Femur (tissue), 1 donor: Measurements from ENCODE around the gene CATSPERB.
"Not testable (repeated sequence)": the region's sequence is repeated elsewhere in the genome, so short reads cannot be mapped to it uniquely, and the experiment has no call there.

Experiments used
- DNase-seq: peaks from one replicate; pipeline ENCODE4 v3.0.0-alpha.2; 2017

The CATSPERB gene

DNA sequence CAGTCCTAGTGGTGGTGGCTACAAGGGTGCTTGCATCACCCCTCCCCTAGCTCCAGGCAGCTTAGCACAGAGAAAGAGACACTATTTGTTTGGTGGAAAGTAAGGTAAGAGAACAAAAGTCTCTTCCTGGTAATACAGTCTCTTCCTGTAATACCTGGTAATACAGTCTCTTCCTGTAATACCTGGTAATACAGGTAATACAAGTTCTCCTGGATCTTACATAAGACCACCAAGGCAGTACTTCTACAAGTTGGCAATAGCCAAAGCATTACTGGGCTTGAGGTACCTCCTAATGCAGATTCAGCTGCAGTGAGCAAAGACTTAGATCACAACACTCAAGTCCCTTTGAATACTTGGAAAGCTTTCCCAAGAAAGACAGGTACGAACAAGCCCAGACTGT lies 77.0 kb downstream of the CATSPERB start:
- no peak for DNase-seq

DNA sequence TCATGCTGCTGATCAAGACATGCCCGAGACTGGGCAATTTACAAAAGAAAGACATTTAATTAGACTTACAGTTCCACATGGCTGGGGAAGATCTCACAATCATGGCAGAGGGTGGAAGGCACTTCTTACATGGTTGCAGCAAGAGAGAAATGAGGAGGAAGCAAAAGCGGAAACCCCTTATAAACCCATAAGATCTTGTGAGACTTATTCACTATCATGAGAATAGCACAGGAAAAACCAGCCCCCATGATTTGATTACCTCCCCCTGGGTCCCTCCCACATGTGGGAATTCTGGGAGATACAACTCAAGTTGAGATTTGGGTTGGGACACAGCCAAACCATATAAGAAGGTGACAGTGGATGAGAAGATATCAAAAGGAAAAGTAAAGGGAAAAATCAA lies 78.4 kb downstream of the CATSPERB start:
- DNase-seq = no peak

DNA sequence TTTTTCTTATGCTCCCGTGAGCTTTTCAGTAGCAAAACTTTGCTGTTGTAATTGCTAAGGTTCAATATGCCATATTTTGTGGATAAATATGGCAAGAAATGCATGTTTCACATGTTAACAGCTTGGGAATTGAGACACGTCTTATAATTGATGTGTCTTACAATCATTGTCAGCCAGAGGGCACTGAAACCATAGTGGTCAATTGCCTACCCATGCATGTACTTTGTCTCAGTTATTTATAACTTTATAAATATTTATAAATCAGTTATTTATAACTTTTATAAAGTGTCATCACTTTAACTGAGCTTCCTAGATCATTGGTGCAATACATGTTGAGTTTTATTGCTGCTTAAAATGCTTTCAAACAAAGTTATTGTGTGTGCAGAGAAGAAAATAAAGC lies 82.0 kb downstream of the CATSPERB start:
- DNase-seq = no peak

DNA sequence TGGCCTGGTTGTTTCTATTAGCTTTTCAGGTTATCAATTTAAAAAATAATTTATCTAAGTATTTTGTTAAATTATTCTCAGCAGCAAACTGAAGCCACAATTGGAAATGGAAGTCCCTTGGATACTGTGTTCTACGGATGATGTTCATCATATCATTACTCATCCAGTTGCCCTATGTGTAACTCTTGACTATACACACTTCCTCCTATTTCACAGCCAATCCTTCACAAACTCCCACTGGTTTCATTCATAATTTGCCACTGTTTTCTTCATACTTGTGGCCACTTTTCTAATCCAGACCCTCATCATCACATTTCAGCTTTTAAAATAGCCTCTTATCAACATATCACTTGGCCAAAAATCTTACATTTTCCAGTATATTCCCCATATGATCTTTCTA lies 84.0 kb downstream of the CATSPERB start:
- DNase-seq = no peak

DNA sequence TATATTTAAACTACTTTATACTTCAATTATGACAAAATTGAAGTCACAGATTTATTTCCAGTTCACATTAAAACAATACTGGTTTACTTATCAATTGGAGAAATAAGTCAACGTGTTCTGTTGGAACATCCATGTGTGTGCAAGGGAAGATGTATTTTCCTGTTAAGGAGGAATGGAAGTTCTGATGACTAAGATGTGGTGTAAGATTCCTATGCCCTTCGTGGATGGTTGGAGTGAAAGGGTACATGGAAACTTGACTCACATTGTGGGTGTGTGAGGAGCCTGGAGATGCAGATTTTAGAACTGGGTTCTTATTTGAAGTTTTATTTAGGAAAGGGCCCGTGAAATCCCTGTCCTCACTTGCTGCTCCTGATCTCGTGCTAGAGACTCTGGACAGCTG lies 95.3 kb downstream of the CATSPERB start:
- no peak for DNase-seq

DNA sequence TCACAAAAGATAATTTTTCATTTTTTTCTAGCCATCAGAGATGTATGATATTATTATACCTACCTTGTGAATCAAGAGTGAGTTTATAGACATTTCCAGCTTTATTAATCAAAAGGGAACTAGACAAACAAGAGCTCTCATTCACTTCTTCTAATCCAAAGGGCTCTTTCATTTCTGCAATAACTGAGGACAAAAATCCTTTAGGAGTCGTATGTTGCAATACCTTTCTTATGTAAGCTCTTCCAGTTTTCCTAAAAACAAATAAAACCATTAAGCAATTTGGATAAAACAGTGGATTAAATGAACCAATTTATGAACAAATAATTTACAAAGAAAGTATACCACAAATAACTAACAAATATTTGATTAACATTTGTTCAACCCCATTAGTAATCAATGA lies 107.1 kb downstream of the CATSPERB start:
- no peak for DNase-seq

DNA sequence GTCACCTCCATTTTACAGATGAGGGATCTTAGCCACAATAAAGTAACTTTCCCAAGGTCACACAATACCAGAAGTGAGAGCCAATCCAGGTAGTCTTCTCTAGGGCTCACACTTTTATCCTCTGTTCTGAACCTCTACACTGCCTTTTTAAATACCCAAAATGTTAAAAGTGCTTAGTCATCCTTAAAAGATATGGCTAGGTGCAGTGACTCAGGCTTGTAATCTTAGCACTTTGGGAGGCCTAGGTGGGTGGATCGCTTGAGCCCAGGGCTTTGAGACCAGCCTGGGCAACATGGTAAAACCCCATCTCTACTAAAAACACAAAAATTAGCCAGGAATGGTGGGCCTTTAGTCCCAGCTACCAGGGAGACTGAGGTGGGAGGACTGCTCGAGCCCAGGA lies 117.7 kb downstream of the CATSPERB start:
- DNase-seq = no peak

DNA sequence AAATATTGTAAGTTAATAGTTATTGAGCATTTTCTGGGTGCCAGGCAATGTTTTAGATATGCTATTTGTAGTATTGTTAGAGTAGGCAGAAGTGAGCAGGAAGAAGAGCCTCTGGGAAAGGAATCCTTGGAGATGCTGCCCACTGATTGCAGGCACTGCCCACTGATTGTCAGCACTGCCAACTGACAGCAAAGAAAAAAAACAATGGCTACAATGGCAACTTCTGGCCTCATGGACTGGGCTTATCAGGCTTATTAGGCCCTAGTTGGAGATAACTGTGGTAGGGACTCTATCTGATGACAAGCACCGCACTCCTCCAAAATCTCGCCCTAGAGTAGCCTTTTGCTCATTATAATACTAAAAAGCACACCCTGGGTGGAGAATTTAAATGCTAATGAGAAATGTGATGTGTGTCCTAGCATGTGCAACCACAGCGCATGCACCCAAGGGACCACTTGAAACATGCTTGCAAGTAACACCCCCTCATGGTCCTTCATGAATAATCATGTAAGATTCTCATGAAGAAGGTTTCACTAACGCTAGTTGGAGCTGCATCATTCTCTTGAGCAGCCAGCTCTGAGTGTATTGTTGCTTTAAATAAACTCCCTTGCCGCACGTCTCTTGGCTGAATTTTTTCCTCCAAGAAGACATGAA lies 118.3 kb downstream of the CATSPERB start:
- no peak for DNase-seq

DNA sequence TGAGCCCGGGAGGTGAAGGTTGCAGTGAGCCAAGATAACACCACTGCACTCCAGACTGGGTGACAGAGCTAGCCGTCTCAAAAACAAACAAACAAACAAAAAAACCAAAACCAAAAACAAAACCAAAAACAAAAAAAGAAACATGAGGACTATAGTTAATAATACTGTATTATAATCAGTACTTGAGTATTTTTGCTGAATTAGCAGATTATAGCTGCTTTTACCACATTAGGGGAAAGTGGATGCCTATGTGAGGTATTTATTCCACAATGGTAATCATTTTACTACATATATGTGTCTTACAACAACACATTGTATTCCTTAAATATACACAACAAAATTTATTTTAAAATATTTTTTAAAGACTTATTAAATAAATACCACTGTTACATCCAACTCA lies 120.4 kb downstream of the CATSPERB start:
- DNase-seq = no peak

DNA sequence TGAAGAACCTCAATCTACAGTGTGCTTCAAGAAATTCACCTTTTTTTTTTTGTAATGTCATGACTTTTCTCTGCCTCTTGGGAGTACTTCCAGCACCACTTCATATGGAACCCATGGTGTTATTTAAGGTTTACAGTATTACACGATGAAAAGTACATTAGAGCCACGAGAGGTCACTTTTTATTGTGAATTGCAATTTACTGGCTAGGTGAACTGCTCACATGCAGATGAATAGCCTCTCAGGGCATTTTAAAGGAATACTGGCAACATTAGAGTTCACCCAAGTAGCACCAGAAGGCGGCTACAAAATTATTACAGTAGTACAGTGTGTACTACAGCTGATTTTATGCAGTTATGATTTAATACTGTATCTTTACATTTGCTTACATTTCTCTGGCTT lies 122.7 kb downstream of the CATSPERB start:
- no peak for DNase-seq

DNA sequence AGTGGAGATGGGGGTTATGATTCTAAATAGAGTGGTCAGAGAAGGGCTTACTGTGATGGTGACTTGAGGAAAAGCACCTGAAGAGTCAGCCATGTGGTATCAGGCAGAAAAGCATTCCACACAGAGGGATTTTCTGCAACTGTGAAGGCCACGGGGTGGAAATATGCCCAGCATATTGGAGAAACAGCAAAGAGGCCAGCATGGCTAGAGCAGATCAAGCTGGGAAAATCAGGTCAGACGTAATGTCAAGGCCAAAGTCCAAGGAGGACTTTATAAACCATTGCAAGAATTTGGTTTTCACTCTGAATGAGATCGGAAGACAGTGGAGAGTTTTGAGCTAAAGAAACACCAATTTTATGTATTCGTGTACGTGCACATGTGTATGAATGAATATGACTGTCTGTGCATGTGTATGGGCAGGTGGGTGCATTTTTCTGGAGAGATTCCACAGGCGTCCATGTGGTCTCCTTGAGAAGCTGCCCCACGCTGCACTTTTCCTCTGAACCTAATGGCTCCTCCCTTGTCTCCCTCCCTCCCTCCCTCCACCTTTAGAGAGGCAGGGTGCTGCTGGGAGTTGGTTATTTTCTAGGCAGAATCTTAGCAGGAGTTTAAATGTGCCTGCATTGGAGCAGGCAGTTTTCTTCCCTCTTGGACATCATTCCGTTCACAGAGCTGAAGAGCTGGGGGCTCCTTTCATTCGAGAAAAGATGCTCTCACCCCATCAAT lies 124.4 kb downstream of the CATSPERB start:
- no peak for DNase-seq

DNA sequence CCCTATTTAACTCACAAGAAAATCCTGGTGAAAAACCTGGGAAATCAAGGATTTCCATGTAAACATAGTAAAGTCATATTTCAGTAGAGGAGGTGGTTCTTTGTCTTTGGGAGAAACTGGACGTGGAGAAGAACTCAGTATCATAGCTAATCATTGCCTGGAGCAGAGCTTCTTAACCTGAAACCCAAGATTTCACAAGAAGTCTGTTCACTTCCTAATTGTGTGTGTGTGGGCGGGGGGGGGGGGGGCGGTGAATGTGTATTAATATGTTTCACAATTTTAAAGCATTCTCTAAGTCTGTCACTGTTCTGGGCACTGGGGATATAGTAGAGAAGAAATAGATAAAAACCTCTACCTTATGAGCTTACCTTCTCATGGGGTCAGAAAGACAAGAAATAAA lies 125.0 kb downstream of the CATSPERB start:
- DNase-seq = no peak

DNA sequence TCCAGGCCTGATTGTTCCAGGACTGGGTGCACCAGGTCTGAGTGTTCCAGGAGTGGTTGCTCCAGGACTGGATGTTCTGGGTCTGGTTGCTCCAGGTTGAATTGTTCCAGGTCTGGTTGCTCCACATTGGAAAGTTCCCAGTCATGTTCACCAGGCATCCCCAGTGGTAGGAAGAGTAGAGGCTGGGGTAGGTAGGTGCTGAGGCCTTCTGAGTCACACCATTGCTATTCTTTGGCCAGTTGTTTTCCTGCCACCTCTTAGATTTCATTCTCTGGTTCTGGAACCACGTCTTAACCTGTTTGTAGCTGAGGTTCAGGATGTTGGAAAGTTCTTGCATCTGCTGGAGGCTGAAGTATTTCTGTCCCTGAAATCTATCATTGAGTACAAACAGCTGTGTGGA lies 127.3 kb downstream of the CATSPERB start:
- not testable (repeated sequence) for DNase-seq

DNA sequence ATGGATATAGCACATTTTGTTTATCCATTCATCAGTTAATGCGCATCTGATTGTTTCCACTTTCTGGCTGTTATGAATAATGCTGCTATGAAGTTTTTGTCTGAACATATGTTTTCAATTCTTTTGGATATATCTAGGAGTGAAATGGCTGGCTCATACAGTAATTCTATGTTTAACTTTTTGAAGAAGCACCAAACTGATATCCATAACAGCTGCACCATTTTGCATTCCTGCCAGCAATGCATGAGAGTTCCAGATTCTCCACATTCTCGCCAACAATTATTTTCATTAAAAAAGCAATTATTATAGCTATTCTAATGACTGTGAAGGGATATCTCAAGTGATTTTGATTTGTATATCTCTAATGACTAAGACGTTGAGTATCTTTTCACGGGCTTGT lies 131.9 kb downstream of the CATSPERB start:
- DNase-seq = no peak

DNA sequence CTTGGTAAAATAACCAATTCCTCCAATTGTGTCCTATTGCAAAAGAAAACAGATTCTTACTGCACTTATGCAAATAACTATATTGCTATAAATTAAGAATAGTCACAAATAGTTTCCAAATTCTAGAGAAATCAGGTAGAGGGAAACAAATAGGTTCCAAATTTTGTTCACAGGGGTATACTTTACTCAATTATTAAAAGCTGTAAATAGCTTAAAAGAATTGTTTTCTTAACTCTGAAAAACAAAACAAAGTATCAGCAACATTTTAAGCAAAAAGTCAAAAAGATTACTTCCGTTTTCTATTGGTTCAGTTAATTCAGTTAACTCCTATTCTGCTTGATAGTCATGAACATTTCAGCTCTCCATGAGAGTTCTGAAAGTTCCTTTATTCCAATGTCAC lies 136.2 kb downstream of the CATSPERB start:
- DNase-seq = no peak

DNA sequence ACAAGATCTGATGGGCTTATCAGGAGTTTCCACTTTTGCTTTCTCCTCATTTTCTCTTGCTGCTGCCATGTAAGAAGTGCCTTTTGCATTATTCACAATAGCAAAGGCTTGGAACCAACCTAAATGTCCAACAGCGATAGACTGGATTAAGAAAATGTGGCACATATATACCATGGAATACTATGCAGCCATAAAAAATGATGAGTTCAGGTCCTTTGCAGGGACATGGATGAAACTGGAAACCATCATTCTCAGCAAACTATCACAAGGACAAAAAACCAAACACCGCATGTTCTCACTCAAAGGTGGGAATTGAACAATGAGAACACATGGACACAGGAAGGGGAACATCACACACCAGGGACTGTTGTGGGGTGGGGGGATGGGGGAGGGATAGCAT lies 137.9 kb downstream of the CATSPERB start:
- not testable (repeated sequence) for DNase-seq

DNA sequence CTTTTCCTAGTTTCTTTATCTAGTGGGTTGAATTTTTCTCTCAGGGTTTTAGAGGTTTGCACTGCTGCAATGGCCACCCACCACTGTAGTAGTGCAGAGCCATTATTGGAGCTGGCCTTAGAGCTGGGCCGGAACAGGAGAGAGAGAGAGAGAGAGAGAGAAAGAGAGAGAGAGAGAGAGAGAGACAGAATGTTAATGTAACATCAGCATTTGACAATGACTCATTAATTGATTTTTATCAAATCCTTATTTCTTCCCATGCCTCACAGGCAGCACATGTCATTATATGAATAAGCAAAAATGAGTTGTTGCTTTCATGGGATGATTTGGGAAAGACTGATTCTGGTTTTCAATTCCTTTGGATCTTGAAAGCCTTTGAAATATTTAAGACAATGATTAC lies 145.5 kb downstream of the CATSPERB start:
- DNase-seq = no peak

DNA sequence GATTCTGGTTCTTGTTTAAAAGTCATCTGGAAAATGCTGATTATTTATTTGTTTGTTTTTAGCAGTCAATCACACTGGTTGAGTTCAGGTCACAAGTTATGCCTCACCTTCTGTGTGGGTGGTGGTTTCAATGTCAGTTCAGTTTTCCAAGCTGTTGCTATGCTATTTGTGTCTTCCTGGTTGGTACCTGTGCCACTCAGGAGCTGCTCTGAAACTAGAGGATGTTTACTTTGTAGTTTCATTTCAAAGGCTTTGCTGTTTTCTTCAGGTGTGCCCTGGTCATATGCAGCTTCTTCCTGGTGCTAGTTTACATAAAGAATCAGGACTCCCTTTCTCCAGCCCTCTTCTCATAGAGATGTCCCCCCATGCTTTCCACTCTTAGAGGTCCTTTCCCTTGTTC lies 146.0 kb downstream of the CATSPERB start:
- no peak for DNase-seq

DNA sequence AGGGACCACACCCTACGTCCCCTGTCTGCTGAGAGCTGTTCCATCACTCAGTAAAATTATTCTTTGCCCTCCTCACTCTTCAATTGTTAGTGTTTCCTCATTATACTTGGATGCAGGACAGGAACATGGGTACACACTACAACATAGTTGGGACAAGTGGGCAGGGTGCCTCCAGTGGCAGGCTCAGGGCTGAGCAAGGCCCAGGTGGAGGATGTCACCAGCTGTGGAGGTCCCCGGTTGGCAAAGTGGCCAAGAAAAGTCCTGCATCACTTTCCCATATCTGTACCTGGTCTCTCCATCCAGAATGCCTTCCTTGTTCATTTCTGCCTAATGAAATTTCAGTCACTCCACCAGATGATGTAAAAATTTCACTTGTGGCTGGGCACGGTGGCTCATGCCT lies 149.1 kb downstream of the CATSPERB start:
- DNase-seq = no peak

DNA sequence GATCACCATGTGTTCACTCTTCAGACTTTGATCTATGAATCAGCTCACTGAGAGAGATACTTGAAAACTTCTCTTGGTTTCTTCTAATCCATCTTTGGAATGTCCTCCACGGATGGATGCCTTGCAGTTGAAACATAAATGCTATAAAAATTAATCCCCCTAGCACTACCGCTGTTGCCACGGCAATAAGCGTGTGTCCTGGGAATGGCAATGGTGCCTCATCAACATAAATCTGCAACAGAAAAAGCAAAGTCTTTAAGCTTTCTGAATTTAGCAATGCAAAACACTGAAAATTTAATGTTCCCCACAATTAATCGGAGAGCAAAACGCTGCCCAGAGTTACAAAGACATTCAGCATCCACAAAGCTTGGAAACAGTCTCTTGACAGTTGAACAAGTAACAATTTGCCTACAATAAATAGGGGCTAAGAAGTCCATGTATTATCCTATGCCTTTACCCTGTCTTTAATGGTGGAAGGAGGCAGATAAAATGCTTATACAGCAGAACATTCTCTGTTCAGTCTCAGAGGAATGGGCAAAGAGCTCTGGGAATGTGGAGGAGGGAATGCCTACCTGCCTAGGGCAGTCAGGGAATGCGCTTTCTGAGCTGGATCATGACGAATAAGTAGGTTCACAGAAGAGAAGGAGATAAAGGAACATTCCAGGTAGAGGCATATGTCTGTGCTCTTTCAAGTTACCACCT lies 150.9 kb downstream of the CATSPERB start:
- no peak for DNase-seq

DNA sequence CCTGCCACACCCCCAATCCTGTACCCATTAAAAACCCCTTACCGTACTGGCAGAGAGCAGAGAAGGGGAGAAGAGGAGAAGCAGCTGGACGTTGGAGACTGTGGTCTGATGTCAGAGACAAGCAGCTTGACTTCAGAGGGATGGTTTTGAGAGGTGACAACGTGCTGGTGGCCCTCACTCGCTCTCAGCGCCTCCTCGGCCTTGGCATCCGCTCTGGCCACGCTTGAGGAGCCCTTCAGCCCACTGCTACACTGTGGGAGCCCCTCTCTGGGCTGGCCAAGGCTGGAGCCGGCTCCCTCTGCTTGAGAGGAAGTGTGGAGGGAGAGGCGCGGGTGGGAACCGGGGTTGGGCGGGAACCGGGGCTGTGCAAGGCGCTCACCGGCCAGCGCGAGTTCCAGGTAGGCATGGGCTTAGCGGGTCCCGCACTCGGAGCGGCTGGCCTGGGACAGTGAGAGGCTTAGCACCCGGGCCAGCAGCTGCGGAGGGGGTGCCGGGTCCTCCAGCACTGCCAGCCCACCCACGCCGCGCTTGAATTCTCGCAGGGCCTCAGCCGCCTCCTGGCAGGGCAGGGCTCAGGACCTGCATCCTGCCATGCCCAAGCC lies 154.2 kb downstream of the CATSPERB start:
- no peak for DNase-seq

DNA sequence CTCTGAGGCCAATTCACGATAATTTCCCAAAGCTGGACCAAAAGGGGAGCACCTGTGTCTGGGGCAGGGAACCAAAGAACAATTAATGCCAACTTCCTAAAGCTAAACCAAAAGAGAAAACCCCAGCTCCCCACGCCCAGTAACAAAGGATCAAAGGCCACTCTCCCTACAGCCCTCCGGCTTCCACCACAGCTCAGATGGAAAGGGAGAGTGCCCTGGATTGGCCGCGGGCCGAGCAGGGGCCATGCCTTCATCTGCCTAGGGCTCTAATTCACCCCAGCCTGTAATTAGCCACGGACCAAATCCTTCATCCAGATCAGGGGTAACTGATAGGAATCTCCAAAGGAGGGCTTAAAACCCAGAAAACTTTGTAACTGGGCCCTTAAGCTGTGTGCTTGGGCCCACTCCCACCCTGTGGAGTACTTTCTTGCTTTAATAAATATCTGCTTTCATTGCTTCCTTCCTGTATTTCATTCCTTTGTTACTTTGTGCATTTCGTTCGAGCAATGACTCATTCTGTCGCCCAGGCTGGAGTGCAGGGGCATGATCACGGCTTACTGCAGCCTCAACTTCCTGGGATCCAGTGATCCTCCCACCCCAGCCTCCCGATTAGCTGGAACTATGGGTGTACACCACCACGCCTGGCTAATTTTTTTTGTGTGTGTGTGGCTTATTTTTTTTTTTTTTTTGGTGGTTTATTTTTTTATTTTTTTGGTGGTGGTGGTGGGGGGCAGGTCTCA lies 156.2 kb downstream of the CATSPERB start:
- DNase-seq = no peak
